Neural cell (in vitro differentiated cells): ENCODE results near the gene NKD1.

Source experiments
- EP300 ChIP-seq: fragments of 450-650 bp; conservative IDR thresholded peaks from 2 replicates; pipeline ENCODE4 v1.6.1; 2014; ENCODE audit warnings: antibody characterized with exemption, mild to moderate bottlenecking, moderate library complexity; ENCODE audit not compliant: poor library complexity, severe bottlenecking
- EZH2 ChIP-seq: fragments of 200-600, 300-800 bp; shearing (Covaris generic), sonication (generic); IDR thresholded peaks from 2 replicates; pipeline ENCODE4 v1.6.1; 2014; ENCODE audit warnings: antibody characterized with exemption, low read length, borderline replicate concordance, mild to moderate bottlenecking; ENCODE audit not compliant: insufficient read depth, poor library complexity, severe bottlenecking
- MXI1 ChIP-seq: fragments of 450-650 bp; conservative IDR thresholded peaks from 2 replicates; pipeline ENCODE4 v1.6.1; 2014; ENCODE audit warnings: antibody characterized with exemption, mild to moderate bottlenecking; ENCODE audit not compliant: poor library complexity, severe bottlenecking
- POLR2AphosphoS5 ChIP-seq: IDR thresholded peaks from 2 replicates; pipeline ENCODE4 v1.6.1; 2012
- RAD21 ChIP-seq: fragments of 450-650 bp; conservative IDR thresholded peaks from 2 replicates; pipeline ENCODE4 v1.6.1; 2014; ENCODE audit warnings: antibody characterized with exemption, mild to moderate bottlenecking, moderate library complexity
- REST ChIP-seq: IDR thresholded peaks from 2 replicates; pipeline ENCODE4 v1.6.1; 2012; ENCODE audit warnings: borderline replicate concordance
- SMC3 ChIP-seq: fragments of 450-650 bp; conservative IDR thresholded peaks from 2 replicates; pipeline ENCODE4 v1.6.1; 2014; ENCODE audit warnings: antibody characterized with exemption, mild to moderate bottlenecking, moderate library complexity; ENCODE audit not compliant: poor library complexity
- TAF1 ChIP-seq: IDR thresholded peaks from 2 replicates; pipeline ENCODE4 v1.6.1; 2012; ENCODE audit warnings: low read depth
- TF ChIP-seq, protein P1 (sequence below): fragments of 450-650 bp; IDR thresholded peaks from 2 replicates; pipeline ENCODE4 v1.5.1; 2014; ENCODE audit warnings: antibody characterized with exemption, mild to moderate bottlenecking, moderate library complexity; ENCODE audit not compliant: poor library complexity, severe bottlenecking

DNA sequence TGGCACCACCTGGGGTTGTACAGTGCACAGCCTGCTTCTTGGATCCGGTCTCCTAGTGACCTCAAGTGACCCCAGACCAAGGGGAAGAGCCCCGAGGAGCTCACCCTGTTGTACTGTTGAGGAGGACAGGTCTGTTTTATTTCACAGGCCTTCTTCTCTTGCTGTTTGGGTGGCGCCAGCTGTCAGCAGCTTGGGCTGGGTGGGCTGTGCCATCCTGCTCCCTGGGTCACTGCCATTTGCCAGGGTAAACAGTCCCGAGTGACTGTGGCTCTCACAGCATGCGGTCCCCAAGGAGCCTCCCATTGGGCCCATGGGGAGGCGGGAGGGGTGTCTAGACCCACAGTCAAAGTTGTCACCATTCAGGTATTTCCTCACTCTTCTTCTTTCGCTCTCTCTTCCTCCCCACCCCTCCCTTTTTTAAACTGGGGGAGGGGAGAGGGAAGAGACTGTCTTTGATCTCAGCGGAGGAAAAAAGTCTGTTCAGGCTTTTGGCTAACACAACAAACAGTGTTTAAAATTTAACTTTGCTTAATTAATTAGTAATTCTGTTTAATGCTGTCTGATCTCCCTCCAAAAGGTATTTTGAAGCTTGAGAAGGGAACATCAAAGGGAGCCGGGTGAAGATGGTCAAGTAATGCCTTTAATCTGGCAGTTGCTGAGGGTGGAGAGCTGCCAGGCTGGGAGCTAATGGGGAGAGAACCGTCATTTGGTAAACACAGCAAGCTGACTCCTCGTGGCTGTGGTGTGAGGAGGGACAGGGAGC is 68.9 kb downstream of the NKD1 start:
- TF ChIP-seq, protein P1, sequence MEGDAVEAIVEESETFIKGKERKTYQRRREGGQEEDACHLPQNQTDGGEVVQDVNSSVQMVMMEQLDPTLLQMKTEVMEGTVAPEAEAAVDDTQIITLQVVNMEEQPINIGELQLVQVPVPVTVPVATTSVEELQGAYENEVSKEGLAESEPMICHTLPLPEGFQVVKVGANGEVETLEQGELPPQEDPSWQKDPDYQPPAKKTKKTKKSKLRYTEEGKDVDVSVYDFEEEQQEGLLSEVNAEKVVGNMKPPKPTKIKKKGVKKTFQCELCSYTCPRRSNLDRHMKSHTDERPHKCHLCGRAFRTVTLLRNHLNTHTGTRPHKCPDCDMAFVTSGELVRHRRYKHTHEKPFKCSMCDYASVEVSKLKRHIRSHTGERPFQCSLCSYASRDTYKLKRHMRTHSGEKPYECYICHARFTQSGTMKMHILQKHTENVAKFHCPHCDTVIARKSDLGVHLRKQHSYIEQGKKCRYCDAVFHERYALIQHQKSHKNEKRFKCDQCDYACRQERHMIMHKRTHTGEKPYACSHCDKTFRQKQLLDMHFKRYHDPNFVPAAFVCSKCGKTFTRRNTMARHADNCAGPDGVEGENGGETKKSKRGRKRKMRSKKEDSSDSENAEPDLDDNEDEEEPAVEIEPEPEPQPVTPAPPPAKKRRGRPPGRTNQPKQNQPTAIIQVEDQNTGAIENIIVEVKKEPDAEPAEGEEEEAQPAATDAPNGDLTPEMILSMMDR, result no peak
- TF ChIP-seq SMC3 (no peak), EP300 (no peak), MXI1 (no peak), EZH2 (no peak), POLR2AphosphoS5 (no peak), REST (no peak), RAD21 (no peak), TAF1 (no peak)
